ENCODE data around the gene VSTM4. TPM values are rescaled to one million over a fixed set of nuclear protein-coding genes. Genes with fewer than 3 reads are reported as not detected.

Gene VSTM4
- total RNA-seq, 2 donors from 2014 or later: 0.25 TPM; not detected in 1

GRCh38 chr10:49047128-49047639 is 68.1 kb downstream of the VSTM4 start:
- H3K36me3 Mint-ChIP-seq (ENCODE audit: insufficient read depth in 2 of 2): no peaks in the 10 kb centered on the region
- no peak overlapping the region for H3K27ac Mint-ChIP-seq
- no peaks in the 10 kb centered on the region for H3K4me1 Mint-ChIP-seq (ENCODE audit: low read depth)
- no peak overlapping the region for H3K4me3 Mint-ChIP-seq
- H3K27me3 Mint-ChIP-seq (ENCODE audit: low read depth): peaks cover 24% of the 10 kb centered on the region
- DNase-seq: no peak
- ATAC-seq (replicated peaks in 1 of 2): no peak
- H3K9me3 Mint-ChIP-seq: no peaks in the 10 kb centered on the region

- Mint-ChIP-seq H3K4me1 (ENCODE audit: low read depth) (no peaks in the 10 kb centered on the region), H3K36me3 (ENCODE audit: insufficient read depth in 2 of 2) (no peaks in the 10 kb centered on the region), H3K27ac (peak overlapping the region; percentile 88), H3K4me3 (no peak overlapping the region), H3K9me3 (no peaks in the 10 kb centered on the region), H3K27me3 (ENCODE audit: low read depth) (peaks cover 12% of the 10 kb centered on the region)
- no peak for DNase-seq
- no peak for ATAC-seq (replicated peaks in 1 of 2)
Measured at GRCh38 chr10:49044293-49045193, 70.8 kb downstream of the VSTM4 start.

DNA sequence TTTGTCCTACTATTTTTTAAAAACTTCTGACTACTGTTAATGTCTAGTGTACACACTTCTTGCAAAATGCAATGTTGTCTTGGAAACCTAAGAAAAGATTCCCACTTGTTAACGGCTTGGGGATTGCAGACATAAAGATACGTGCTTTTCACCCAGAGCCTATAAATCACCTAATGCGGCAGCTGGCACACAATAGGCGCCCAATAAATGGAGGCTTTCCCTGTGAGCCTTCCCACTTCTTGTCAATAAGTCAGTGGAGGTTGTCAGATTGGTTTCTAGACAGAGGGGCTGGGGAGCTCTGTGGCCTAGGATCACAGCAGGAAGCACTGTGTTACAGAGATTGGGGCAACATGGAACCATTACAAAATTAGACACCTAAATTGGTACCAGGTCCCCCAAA is 74.7 kb downstream of the VSTM4 start:
- DNase-seq (no peak), ATAC-seq (replicated peaks in 1 of 2) (no peak)
- Mint-ChIP-seq H3K4me3 (no peak overlapping the region), H3K36me3 (ENCODE audit: insufficient read depth in 2 of 2) (no peaks in the 10 kb centered on the region), H3K4me1 (ENCODE audit: low read depth) (no peaks in the 10 kb centered on the region), H3K27ac (no peak overlapping the region), H3K27me3 (ENCODE audit: low read depth) (peaks cover 4% of the 10 kb centered on the region), H3K9me3 (no peaks in the 10 kb centered on the region)

DNA sequence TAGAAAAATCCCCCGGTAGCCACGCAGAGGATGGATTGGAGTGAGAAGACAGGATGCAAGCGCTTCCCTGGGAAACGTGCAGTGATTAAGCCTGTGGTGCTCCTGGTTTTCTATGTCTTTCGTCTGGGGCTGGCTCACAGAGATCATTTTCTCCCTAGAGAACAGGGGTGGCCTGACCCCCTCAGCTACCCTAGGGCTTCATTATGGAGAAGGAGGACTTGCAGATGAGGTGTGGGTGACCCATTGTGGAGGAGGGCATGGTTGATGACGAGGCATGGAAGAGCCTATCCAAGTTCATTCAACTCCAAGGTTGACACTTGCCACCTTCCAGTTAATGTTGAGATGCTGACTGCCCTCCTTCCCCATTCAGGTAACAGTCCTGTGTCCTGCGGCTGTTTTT is 75.9 kb downstream of the VSTM4 start:
- Mint-ChIP-seq H3K36me3 (ENCODE audit: insufficient read depth in 2 of 2) (no peaks in the 10 kb centered on the region), H3K4me3 (no peak overlapping the region), H3K27me3 (ENCODE audit: low read depth) (peaks cover 4% of the 10 kb centered on the region), H3K27ac (no peak overlapping the region), H3K4me1 (ENCODE audit: low read depth) (no peaks in the 10 kb centered on the region), H3K9me3 (no peaks in the 10 kb centered on the region)
- DNase-seq: no peak
- ATAC-seq (replicated peaks in 1 of 2): no peak

DNA sequence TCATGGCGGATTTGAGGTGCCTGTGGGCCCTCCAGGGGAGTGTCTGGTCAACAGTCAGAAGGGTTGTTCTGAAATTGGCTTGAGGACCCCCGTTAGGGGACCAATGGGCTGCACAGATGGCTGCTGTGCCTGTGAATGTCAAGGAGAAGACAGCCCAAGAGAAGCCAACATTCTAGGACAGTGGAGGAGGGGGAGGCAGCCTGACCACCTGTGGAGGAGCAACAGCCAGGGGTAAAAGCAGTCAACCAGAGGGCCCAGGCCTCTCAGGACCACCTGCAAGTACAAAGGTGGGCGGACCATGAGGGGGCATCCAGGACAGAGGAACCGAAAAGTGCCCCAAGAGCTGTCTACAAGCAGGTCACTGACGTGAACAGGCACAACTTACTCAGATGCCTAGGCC is 76.6 kb downstream of the VSTM4 start:
- DNase-seq: no peak
- no peaks in the 10 kb centered on the region for H3K36me3 Mint-ChIP-seq (ENCODE audit: insufficient read depth in 2 of 2)
- H3K4me1 Mint-ChIP-seq (ENCODE audit: low read depth): no peaks in the 10 kb centered on the region
- H3K4me3 Mint-ChIP-seq: no peak overlapping the region
- no peaks in the 10 kb centered on the region for H3K9me3 Mint-ChIP-seq
- no peak overlapping the region for H3K27ac Mint-ChIP-seq
- no peak for ATAC-seq (replicated peaks in 1 of 2)
- H3K27me3 Mint-ChIP-seq (ENCODE audit: low read depth): peaks cover 4% of the 10 kb centered on the region

GRCh38 chr10:49037187-49037586 is 78.1 kb downstream of the VSTM4 start:
- DNase-seq (no peak), ATAC-seq (replicated peaks in 1 of 2) (no peak)
- no peak overlapping the region for H3K27ac Mint-ChIP-seq
- H3K4me1 Mint-ChIP-seq (ENCODE audit: low read depth): no peaks in the 10 kb centered on the region
- no peaks in the 10 kb centered on the region for H3K36me3 Mint-ChIP-seq (ENCODE audit: insufficient read depth in 2 of 2)
- H3K4me3 Mint-ChIP-seq: no peak overlapping the region
- no peaks in the 10 kb centered on the region for H3K9me3 Mint-ChIP-seq
- H3K27me3 Mint-ChIP-seq (ENCODE audit: low read depth): no peaks in the 10 kb centered on the region

DNA sequence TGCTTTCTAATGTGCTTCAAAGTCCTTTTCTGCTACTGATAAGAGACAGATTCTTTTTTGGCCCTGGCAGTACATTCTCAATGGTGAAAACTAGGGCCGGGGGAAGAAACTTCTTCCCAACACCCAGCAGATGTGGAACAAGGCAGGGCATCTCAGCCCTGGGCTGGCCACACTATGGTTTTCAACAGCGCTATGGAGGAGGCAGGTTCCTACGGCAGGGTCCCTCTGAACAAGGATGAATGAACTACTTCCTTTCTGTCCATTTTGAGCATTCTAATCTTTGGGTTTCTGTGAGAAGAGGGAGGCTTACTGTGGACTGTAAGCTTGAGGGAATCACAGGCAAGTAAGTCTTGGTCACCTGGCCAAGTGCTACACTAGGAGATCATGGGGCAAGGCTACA is 78.7 kb downstream of the VSTM4 start:
- ATAC-seq (replicated peaks in 1 of 2): no peak
- H3K36me3 Mint-ChIP-seq (ENCODE audit: insufficient read depth in 2 of 2): no peaks in the 10 kb centered on the region
- H3K9me3 Mint-ChIP-seq: no peaks in the 10 kb centered on the region
- no peaks in the 10 kb centered on the region for H3K4me1 Mint-ChIP-seq (ENCODE audit: low read depth)
- no peak for DNase-seq
- no peaks in the 10 kb centered on the region for H3K27me3 Mint-ChIP-seq (ENCODE audit: low read depth)
- no peak overlapping the region for H3K4me3 Mint-ChIP-seq
- no peak overlapping the region for H3K27ac Mint-ChIP-seq

DNA sequence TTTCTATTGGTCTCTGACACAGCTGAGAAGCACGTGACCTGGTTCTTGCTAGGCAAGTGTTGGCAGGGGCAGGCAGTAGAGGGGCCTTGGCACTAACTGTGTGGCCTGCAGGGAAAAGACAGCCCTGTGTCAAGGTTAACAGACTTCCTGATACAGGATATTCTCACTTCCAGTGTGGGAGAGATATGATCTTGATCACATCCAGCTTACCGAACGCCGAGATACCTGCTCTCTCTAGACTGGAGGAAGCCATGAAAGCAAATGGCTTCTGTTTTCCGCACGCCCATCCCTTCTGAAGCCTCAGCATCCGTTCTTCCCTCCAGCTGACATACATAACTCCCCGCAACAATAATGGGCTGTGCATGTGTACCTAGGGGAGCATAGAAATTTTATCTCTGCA is 79.4 kb downstream of the VSTM4 start:
- no peak overlapping the region for H3K4me3 Mint-ChIP-seq
- no peaks in the 10 kb centered on the region for H3K4me1 Mint-ChIP-seq (ENCODE audit: low read depth)
- DNase-seq: no peak
- H3K36me3 Mint-ChIP-seq (ENCODE audit: insufficient read depth in 2 of 2): no peaks in the 10 kb centered on the region
- H3K9me3 Mint-ChIP-seq: no peaks in the 10 kb centered on the region
- H3K27ac Mint-ChIP-seq: no peak overlapping the region
- H3K27me3 Mint-ChIP-seq (ENCODE audit: low read depth): no peaks in the 10 kb centered on the region
- no peak for ATAC-seq (replicated peaks in 1 of 2)

DNA sequence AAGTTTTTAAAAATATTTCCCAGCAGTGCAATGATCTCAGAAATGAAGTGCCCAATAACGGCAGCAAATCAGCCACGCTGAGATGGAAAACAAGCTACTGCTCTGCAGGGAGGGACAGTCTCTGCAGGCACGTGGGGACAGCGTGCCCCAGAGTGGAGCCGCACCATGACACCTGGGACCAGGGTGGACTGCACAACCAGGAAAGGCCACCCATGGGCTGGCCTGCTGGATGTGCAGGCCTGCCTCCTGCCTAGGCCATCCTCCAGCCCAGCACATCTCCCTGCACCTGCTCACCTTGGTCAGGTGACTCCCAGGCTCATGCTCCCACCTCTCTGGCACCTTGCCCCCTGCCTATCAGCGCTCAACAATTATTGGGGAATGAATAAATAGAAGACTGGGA is 80.4 kb downstream of the VSTM4 start:
- Mint-ChIP-seq H3K27ac (no peak overlapping the region), H3K36me3 (ENCODE audit: insufficient read depth in 2 of 2) (no peaks in the 10 kb centered on the region), H3K9me3 (no peaks in the 10 kb centered on the region)

GRCh38 chr10:49033939-49034338 is 81.4 kb downstream of the VSTM4 start:
- no peak overlapping the region for H3K27ac Mint-ChIP-seq
- H3K27me3 Mint-ChIP-seq (ENCODE audit: low read depth): peaks cover 2% of the 10 kb centered on the region
- no peak overlapping the region for H3K4me3 Mint-ChIP-seq
- H3K4me1 Mint-ChIP-seq (ENCODE audit: low read depth): no peaks in the 10 kb centered on the region
- H3K9me3 Mint-ChIP-seq: no peaks in the 10 kb centered on the region
- no peaks in the 10 kb centered on the region for H3K36me3 Mint-ChIP-seq (ENCODE audit: insufficient read depth in 2 of 2)
- DNase-seq: no peak
- no peak for ATAC-seq (replicated peaks in 1 of 2)

More for the DNA sequence above, 80.4 kb downstream of the VSTM4 start:
- Mint-ChIP-seq H3K27me3 (ENCODE audit: low read depth) (no peaks in the 10 kb centered on the region), H3K4me1 (ENCODE audit: low read depth) (no peaks in the 10 kb centered on the region), H3K4me3 (no peak overlapping the region)
- ATAC-seq (replicated peaks in 1 of 2) (no peak), DNase-seq (no peak)

DNA sequence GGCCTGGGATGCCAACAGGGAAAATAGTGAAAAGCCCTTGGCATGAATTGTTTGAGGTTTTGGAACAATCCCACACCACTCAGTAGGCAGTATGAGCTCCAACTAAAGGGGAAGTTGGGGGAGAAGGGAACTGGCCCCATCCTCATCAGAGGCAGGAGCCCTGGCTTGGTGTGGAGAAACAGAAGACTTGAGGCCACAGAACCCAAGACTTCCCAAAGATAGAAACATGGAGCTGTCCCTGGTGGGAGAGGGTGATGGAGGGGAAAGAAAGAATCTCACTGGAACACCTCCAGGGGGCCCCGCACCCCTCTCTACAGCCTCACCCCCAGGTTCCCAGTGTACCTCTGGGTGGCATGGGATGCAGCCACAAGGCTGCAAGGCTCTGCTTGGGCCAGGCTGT is 85.7 kb downstream of the VSTM4 start:
- H3K27me3 Mint-ChIP-seq (ENCODE audit: low read depth): peaks cover 9% of the 10 kb centered on the region
- H3K27ac Mint-ChIP-seq: no peak overlapping the region
- H3K4me3 Mint-ChIP-seq: no peak overlapping the region
- H3K36me3 Mint-ChIP-seq (ENCODE audit: insufficient read depth in 2 of 2): no peaks in the 10 kb centered on the region
- DNase-seq (no peak), ATAC-seq (replicated peaks in 1 of 2) (no peak)
- H3K4me1 Mint-ChIP-seq (ENCODE audit: low read depth): no peaks in the 10 kb centered on the region
- no peaks in the 10 kb centered on the region for H3K9me3 Mint-ChIP-seq

- Mint-ChIP-seq H3K36me3 (ENCODE audit: insufficient read depth in 2 of 2) (no peaks in the 10 kb centered on the region), H3K27ac (no peak overlapping the region), H3K27me3 (ENCODE audit: low read depth) (peaks cover 9% of the 10 kb centered on the region), H3K9me3 (no peaks in the 10 kb centered on the region), H3K4me3 (no peak overlapping the region), H3K4me1 (ENCODE audit: low read depth) (no peaks in the 10 kb centered on the region)
- DNase-seq (no peak), ATAC-seq (replicated peaks in 1 of 2) (no peak)
Measured at GRCh38 chr10:49028639-49029038, 86.7 kb downstream of the VSTM4 start.

GRCh38 chr10:49025347-49025983 is 89.9 kb downstream of the VSTM4 start:
- Mint-ChIP-seq H3K27me3 (ENCODE audit: low read depth) (peaks cover 9% of the 10 kb centered on the region), H3K36me3 (ENCODE audit: insufficient read depth in 2 of 2) (no peaks in the 10 kb centered on the region), H3K27ac (no peak overlapping the region), H3K9me3 (no peaks in the 10 kb centered on the region), H3K4me3 (no peak overlapping the region), H3K4me1 (ENCODE audit: low read depth) (no peaks in the 10 kb centered on the region)
- ATAC-seq (replicated peaks in 1 of 2) (no peak), DNase-seq (no peak)

Data from activated T-cell treated with anti-CD3 and anti-CD28 coated beads, Interleukin-2, amount 50 U/mL, for 72 hours (primary cell).